ENCODE data around the gene KIF23. TPM values are rescaled to one million over a fixed set of nuclear protein-coding genes. Genes with fewer than 3 reads are reported as not detected.

Gene KIF23
- total RNA-seq, 4 donors from 2014 or later: 0.47 to 0.81 TPM; not detected in 2

GRCh38 chr15:69407719-69408400, 6.3 kb upstream of the KIF23 start:
- TF ChIP-seq POLR2A (IDR thresholded peaks at IDR 0.05) (no peak), CTCF (IDR thresholded peaks at IDR 0.05 in 4 of 5, conservative IDR thresholded peaks at IDR 0.05 in 1 of 5) (no peak)
- no peak overlapping the region for H3K4me3 ChIP-seq
- H3K4me1 ChIP-seq: no peaks in the 10 kb centered on the region
- no peaks in the 10 kb centered on the region for H3K27me3 ChIP-seq
- H3K9me3 ChIP-seq: no peaks in the 10 kb centered on the region
- no peak overlapping the region for H3K27ac ChIP-seq
- in situ Hi-C loops (cut with MboI; ENCODE audit: low sequenced_read_pairs in 4 of 4): loop anchor here in 1 of 4 donors (10.0 kb wide), 1 partner anchor 343 kb away; no protein-coding TSS in a partner anchor
- no peak for ATAC-seq
- no peaks in the 10 kb centered on the region for H3K36me3 ChIP-seq
- intact Hi-C loops (cut with DNase I; ENCODE audit: low total_unique reads): no loop called here
- no peak for DNase-seq

- no peaks in the 10 kb centered on the region for H3K36me3 ChIP-seq
- intact Hi-C loops (cut with DNase I; ENCODE audit: low total_unique reads): no loop called here
- no peak for TF ChIP-seq CTCF (IDR thresholded peaks at IDR 0.05 in 4 of 5, conservative IDR thresholded peaks at IDR 0.05 in 1 of 5)
- no peak for DNase-seq
- no peak for ATAC-seq
- peaks cover 0 to 3% of the 10 kb centered on the region in 2 donors for H3K4me1 ChIP-seq
- H3K9me3 ChIP-seq: no peaks in the 10 kb centered on the region
- H3K4me3 ChIP-seq: no peak overlapping the region
- no peaks in the 10 kb centered on the region for H3K27me3 ChIP-seq
- no peak overlapping the region for H3K27ac ChIP-seq
- in situ Hi-C loops (cut with MboI; ENCODE audit: low sequenced_read_pairs in 4 of 4): loop anchor here in 1 of 4 donors (10.0 kb wide), 1 partner anchor 344 kb away; no protein-coding TSS in a partner anchor
Observed at GRCh38 chr15:69408841-69409240, 5.3 kb upstream of the KIF23 start.

- intact Hi-C loops (cut with DNase I; ENCODE audit: low total_unique reads): no loop called here
- H3K27ac ChIP-seq: no peak overlapping the region
- no peaks in the 10 kb centered on the region for H3K9me3 ChIP-seq
- in situ Hi-C loops (cut with MboI; ENCODE audit: low sequenced_read_pairs in 4 of 4): no loop called here
- H3K27me3 ChIP-seq: peaks cover 0 to 8% (median under 1%) of the 10 kb centered on the region in 3 donors
- no peaks in the 10 kb centered on the region for H3K36me3 ChIP-seq
- ATAC-seq (no peak), DNase-seq (no peak)
- H3K4me1 ChIP-seq: peaks cover 9 to 10% of the 10 kb centered on the region in 2 donors
- TF ChIP-seq POLR2A (IDR thresholded peaks at IDR 0.05) (no peak), CTCF (IDR thresholded peaks at IDR 0.05 in 4 of 5, conservative IDR thresholded peaks at IDR 0.05 in 1 of 5) (no peak)
- no peak overlapping the region for H3K4me3 ChIP-seq
Observed at GRCh38 chr15:69410248-69410874, 3.8 kb upstream of the KIF23 start.

- no peaks in the 10 kb centered on the region for H3K9me3 ChIP-seq
- TF ChIP-seq CTCF (IDR thresholded peaks at IDR 0.05 in 4 of 5, conservative IDR thresholded peaks at IDR 0.05 in 1 of 5) (no peak), POLR2A (IDR thresholded peaks at IDR 0.05) (no peak)
- H3K4me3 ChIP-seq: no peak overlapping the region
- no peak for ATAC-seq
- in situ Hi-C loops (cut with MboI; ENCODE audit: low sequenced_read_pairs in 4 of 4): no loop called here
- intact Hi-C loops (cut with DNase I; ENCODE audit: low total_unique reads): no loop called here
- H3K27me3 ChIP-seq: peaks cover 0 to 8% (median 2%) of the 10 kb centered on the region in 3 donors
- DNase-seq: no peak
- H3K4me1 ChIP-seq: peaks cover 9 to 10% of the 10 kb centered on the region in 2 donors
- H3K36me3 ChIP-seq: no peaks in the 10 kb centered on the region
- H3K27ac ChIP-seq: no peak overlapping the region
Observed at GRCh38 chr15:69412274-69412673, 1.9 kb upstream of the KIF23 start.

Measured in gastrocnemius medialis (tissue), 4 donors.